ENCODE results near the gene KRTAP10-12.

DNA sequence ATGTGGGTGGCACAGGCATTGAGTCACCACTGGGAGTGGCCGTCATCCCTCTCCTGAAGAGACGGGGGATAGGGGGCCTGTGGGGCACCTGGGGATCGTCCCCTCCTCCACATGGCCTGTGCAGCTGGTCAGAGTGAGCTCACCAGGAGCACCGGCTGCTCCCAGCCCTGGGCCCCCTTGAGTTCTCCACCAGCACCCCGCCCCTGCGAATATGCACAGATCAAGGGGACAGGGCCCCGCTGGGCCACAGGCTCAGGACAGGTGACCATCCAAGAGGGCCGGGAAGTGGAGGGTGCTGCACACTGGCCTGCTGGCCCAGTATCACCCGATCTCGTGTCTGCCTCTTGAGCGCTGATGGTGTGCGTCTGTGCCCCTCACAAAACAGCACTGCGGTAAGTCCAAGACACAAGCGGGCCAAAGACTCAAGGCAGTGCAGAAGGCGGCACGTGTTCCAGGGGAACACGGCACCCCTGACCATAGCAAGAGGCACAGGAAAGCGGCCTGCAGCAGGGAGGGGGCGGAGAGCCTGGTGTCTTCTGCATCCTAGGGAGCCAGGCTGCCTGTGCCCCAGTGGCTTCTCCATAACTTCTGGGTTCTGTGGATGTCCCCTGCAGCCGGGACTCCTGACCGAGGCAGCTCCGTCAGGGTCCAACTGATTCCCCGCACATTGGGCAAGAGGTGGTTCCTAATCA lies 32.5 kb downstream of the KRTAP10-12 start:
- TF ChIP-seq SMAD3 (CRISPR knock-in tag; IDR thresholded peaks at IDR 0.05; ENCODE audit: borderline replicate concordance) (no peak), JUN (CRISPR knock-in tag; IDR thresholded peaks at IDR 0.05) (no peak), RELA (CRISPR knock-in tag; IDR thresholded peaks at IDR 0.05; ENCODE audit: borderline replicate concordance) (no peak), MYBL2 (CRISPR knock-in tag; IDR thresholded peaks at IDR 0.05) (no peak), FOXJ3 (CRISPR knock-in tag; IDR thresholded peaks at IDR 0.05; ENCODE audit: borderline replicate concordance) (no peak), ETV6 (CRISPR knock-in tag; IDR thresholded peaks at IDR 0.05) (no peak), ZNF138 (CRISPR knock-in tag; conservative IDR thresholded peaks at IDR 0.05) (no peak), SP1 (CRISPR knock-in tag; conservative IDR thresholded peaks at IDR 0.05) (no peak)
- TF ChIP-seq, protein P1, sequence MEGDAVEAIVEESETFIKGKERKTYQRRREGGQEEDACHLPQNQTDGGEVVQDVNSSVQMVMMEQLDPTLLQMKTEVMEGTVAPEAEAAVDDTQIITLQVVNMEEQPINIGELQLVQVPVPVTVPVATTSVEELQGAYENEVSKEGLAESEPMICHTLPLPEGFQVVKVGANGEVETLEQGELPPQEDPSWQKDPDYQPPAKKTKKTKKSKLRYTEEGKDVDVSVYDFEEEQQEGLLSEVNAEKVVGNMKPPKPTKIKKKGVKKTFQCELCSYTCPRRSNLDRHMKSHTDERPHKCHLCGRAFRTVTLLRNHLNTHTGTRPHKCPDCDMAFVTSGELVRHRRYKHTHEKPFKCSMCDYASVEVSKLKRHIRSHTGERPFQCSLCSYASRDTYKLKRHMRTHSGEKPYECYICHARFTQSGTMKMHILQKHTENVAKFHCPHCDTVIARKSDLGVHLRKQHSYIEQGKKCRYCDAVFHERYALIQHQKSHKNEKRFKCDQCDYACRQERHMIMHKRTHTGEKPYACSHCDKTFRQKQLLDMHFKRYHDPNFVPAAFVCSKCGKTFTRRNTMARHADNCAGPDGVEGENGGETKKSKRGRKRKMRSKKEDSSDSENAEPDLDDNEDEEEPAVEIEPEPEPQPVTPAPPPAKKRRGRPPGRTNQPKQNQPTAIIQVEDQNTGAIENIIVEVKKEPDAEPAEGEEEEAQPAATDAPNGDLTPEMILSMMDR (IDR thresholded peaks at IDR 0.05), result no peak
- TF ChIP-seq, protein P2, sequence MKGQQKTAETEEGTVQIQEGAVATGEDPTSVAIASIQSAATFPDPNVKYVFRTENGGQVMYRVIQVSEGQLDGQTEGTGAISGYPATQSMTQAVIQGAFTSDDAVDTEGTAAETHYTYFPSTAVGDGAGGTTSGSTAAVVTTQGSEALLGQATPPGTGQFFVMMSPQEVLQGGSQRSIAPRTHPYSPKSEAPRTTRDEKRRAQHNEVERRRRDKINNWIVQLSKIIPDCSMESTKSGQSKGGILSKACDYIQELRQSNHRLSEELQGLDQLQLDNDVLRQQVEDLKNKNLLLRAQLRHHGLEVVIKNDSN (CRISPR knock-in tag; IDR thresholded peaks at IDR 0.05), result no peak
- TF ChIP-seq, protein P3, sequence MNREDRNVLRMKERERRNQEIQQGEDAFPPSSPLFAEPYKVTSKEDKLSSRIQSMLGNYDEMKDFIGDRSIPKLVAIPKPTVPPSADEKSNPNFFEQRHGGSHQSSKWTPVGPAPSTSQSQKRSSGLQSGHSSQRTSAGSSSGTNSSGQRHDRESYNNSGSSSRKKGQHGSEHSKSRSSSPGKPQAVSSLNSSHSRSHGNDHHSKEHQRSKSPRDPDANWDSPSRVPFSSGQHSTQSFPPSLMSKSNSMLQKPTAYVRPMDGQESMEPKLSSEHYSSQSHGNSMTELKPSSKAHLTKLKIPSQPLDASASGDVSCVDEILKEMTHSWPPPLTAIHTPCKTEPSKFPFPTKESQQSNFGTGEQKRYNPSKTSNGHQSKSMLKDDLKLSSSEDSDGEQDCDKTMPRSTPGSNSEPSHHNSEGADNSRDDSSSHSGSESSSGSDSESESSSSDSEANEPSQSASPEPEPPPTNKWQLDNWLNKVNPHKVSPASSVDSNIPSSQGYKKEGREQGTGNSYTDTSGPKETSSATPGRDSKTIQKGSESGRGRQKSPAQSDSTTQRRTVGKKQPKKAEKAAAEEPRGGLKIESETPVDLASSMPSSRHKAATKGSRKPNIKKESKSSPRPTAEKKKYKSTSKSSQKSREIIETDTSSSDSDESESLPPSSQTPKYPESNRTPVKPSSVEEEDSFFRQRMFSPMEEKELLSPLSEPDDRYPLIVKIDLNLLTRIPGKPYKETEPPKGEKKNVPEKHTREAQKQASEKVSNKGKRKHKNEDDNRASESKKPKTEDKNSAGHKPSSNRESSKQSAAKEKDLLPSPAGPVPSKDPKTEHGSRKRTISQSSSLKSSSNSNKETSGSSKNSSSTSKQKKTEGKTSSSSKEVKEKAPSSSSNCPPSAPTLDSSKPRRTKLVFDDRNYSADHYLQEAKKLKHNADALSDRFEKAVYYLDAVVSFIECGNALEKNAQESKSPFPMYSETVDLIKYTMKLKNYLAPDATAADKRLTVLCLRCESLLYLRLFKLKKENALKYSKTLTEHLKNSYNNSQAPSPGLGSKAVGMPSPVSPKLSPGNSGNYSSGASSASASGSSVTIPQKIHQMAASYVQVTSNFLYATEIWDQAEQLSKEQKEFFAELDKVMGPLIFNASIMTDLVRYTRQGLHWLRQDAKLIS (CRISPR knock-in tag; IDR thresholded peaks at IDR 0.05; ENCODE audit: borderline replicate concordance), result no peak
- TF ChIP-seq, protein P4, sequence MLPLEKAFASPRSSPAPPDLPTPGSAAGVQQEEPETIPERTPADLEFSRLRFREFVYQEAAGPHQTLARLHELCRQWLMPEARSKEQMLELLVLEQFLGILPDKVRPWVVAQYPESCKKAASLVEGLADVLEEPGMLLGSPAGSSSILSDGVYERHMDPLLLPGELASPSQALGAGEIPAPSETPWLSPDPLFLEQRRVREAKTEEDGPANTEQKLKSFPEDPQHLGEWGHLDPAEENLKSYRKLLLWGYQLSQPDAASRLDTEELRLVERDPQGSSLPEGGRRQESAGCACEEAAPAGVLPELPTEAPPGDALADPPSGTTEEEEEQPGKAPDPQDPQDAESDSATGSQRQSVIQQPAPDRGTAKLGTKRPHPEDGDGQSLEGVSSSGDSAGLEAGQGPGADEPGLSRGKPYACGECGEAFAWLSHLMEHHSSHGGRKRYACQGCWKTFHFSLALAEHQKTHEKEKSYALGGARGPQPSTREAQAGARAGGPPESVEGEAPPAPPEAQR (CRISPR knock-in tag; IDR thresholded peaks at IDR 0.05), result no peak
- TF ChIP-seq, protein P5, sequence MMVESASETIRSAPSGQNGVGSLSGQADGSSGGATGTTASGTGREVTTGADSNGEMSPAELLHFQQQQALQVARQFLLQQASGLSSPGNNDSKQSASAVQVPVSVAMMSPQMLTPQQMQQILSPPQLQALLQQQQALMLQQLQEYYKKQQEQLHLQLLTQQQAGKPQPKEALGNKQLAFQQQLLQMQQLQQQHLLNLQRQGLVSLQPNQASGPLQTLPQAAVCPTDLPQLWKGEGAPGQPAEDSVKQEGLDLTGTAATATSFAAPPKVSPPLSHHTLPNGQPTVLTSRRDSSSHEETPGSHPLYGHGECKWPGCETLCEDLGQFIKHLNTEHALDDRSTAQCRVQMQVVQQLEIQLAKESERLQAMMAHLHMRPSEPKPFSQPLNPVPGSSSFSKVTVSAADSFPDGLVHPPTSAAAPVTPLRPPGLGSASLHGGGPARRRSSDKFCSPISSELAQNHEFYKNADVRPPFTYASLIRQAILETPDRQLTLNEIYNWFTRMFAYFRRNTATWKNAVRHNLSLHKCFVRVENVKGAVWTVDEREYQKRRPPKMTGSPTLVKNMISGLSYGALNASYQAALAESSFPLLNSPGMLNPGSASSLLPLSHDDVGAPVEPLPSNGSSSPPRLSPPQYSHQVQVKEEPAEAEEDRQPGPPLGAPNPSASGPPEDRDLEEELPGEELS (CRISPR knock-in tag; IDR thresholded peaks at IDR 0.05), result no peak
- TF ChIP-seq, protein P6, sequence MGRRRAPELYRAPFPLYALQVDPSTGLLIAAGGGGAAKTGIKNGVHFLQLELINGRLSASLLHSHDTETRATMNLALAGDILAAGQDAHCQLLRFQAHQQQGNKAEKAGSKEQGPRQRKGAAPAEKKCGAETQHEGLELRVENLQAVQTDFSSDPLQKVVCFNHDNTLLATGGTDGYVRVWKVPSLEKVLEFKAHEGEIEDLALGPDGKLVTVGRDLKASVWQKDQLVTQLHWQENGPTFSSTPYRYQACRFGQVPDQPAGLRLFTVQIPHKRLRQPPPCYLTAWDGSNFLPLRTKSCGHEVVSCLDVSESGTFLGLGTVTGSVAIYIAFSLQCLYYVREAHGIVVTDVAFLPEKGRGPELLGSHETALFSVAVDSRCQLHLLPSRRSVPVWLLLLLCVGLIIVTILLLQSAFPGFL (CRISPR knock-in tag; IDR thresholded peaks at IDR 0.05; ENCODE audit: borderline replicate concordance), result no peak
